Measurements from ENCODE around the gene SEMA5B. TPM values are rescaled to one million over a fixed set of nuclear protein-coding genes. Genes with fewer than 3 reads are reported as not detected.

The SEMA5B gene
- total RNA-seq, 1 donor from 2014 or later: 12.8 TPM

DNA sequence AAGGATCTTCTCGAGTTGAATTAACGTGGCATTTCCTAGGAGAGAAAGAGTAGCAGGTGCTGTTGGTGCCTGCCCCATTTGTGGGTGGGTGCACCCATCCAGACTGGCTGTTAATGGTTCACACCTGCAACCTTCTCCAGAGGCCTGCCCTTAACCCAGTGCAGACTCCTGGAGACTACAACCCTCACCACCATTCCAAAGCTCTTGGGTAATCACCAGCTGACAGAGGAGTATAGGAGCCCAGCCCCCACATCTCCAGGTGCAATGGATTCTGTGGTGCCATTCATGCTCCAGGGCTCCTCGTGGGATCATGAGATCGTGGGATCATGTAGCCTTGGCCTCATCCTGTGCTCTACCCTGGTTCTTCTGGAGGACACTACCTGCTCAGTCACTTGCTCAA lies 60.2 kb downstream of the SEMA5B start:
- Mint-ChIP-seq H3K4me1 (ENCODE audit: unreplicated experiment) (peaks cover 5% of the 10 kb centered on the region), H3K27me3 (peaks cover 41% of the 10 kb centered on the region), H3K27ac (no peak overlapping the region), H3K9me3 (no peaks in the 10 kb centered on the region), H3K36me3 (no peaks in the 10 kb centered on the region), H3K4me3 (no peak overlapping the region)
- no peak for DNase-seq (ENCODE audit: extremely low spot score, unreplicated experiment)
- TF ChIP-seq, protein P1, sequence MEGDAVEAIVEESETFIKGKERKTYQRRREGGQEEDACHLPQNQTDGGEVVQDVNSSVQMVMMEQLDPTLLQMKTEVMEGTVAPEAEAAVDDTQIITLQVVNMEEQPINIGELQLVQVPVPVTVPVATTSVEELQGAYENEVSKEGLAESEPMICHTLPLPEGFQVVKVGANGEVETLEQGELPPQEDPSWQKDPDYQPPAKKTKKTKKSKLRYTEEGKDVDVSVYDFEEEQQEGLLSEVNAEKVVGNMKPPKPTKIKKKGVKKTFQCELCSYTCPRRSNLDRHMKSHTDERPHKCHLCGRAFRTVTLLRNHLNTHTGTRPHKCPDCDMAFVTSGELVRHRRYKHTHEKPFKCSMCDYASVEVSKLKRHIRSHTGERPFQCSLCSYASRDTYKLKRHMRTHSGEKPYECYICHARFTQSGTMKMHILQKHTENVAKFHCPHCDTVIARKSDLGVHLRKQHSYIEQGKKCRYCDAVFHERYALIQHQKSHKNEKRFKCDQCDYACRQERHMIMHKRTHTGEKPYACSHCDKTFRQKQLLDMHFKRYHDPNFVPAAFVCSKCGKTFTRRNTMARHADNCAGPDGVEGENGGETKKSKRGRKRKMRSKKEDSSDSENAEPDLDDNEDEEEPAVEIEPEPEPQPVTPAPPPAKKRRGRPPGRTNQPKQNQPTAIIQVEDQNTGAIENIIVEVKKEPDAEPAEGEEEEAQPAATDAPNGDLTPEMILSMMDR (conservative IDR thresholded peaks at IDR 0.05): no peak

DNA sequence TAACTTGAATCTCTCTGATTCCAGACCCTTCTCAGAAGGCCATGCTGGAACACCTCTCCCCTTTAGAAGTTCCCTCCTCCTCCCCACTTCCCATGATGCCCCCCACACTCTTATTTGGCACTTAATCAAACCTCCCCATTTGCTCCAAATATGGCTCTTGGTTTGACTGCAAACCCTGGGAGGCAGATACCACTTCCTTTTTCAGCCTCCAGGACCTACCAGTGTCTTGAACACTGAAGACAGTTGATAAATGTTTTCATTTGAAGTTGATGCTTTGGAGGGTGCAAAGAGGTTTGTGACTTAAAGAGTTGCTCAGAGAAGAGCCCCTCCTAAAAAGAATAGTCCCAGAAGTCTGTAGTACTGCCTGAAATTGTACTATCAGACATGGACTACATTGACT lies 61.5 kb downstream of the SEMA5B start:
- TF ChIP-seq, protein P1 (conservative IDR thresholded peaks at IDR 0.05): no peak
- peaks cover 5% of the 10 kb centered on the region for H3K4me1 Mint-ChIP-seq (ENCODE audit: unreplicated experiment)
- no peak overlapping the region for H3K4me3 Mint-ChIP-seq
- H3K27me3 Mint-ChIP-seq: peaks cover 41% of the 10 kb centered on the region
- H3K27ac Mint-ChIP-seq: no peak overlapping the region
- no peaks in the 10 kb centered on the region for H3K9me3 Mint-ChIP-seq
- no peak for DNase-seq (ENCODE audit: extremely low spot score, unreplicated experiment)
- no peaks in the 10 kb centered on the region for H3K36me3 Mint-ChIP-seq

DNA sequence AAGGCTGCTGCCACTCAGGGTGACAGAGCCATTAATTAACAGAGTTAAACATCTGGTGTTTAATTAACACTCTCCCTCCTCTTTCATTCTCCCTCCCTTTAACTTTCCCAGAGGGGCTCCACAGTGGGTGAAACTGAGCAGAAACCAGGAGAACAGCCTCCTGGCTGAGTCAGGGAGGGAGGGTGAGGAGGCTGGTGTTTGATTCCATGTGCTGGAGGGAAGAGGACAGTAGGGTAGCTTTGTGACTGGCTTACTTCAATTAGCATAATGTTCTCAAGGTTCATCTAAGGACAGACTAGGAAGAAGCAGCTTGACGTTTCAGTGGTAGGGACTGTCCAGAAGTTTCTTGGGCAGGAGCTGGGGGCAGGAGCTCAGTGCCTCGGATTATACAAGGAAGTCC lies 62.8 kb downstream of the SEMA5B start:
- H3K27me3 Mint-ChIP-seq: peaks cover 38% of the 10 kb centered on the region
- TF ChIP-seq, protein P1 (conservative IDR thresholded peaks at IDR 0.05): no peak
- no peak overlapping the region for H3K27ac Mint-ChIP-seq
- peaks cover 5% of the 10 kb centered on the region for H3K4me1 Mint-ChIP-seq (ENCODE audit: unreplicated experiment)
- H3K4me3 Mint-ChIP-seq: no peak overlapping the region
- no peak for DNase-seq (ENCODE audit: extremely low spot score, unreplicated experiment)
- peaks cover 4% of the 10 kb centered on the region for H3K36me3 Mint-ChIP-seq
- no peaks in the 10 kb centered on the region for H3K9me3 Mint-ChIP-seq

DNA sequence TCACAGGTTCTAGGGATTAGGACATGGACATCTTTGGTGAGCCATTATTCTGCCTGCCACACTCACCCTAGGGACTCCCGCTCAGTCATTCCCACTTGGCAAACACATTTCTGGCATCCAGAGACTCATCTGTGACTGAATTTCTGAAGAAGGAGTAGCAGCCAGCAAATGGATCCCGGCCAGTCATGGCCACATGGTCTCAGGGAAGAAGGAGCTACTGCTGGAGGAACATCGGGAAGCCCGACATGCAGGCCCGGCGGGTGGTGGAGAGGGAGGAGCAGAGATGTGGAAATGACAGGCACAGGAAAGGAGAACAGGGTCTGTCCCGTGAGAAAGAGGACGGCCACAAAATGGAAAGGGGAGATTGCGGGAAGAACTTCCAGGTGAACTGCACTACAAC lies 65.4 kb downstream of the SEMA5B start:
- TF ChIP-seq, protein P1 (conservative IDR thresholded peaks at IDR 0.05): no peak
- Mint-ChIP-seq H3K36me3 (peaks cover 4% of the 10 kb centered on the region), H3K4me3 (no peak overlapping the region), H3K9me3 (no peaks in the 10 kb centered on the region), H3K27ac (no peak overlapping the region), H3K27me3 (peaks cover 33% of the 10 kb centered on the region), H3K4me1 (ENCODE audit: unreplicated experiment) (peaks cover 11% of the 10 kb centered on the region)
- DNase-seq (ENCODE audit: extremely low spot score, unreplicated experiment): no peak

DNA sequence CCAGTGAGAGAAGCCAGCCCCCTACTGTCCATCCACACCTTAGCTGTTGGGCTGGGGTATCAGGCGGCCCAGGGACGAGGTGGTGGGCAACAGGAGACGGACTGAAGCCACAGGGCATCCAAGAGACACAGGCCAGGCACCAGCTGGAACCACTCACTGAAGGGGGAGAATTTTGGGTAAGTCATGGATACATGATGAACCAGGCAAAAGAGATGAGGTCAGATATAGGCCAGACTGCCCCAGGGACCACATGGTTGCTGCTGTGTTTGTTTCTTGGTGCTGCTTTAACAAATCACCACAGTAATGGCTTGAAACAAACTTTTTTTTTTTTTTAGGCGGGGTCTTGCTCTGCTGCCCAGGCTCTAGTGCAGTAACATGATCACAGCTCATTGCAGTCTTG lies 66.4 kb downstream of the SEMA5B start:
- peaks cover 4% of the 10 kb centered on the region for H3K36me3 Mint-ChIP-seq
- H3K27ac Mint-ChIP-seq: no peak overlapping the region
- peaks cover 33% of the 10 kb centered on the region for H3K27me3 Mint-ChIP-seq
- H3K4me3 Mint-ChIP-seq: no peak overlapping the region
- no peak for DNase-seq (ENCODE audit: extremely low spot score, unreplicated experiment)
- H3K4me1 Mint-ChIP-seq (ENCODE audit: unreplicated experiment): peaks cover 21% of the 10 kb centered on the region
- TF ChIP-seq, protein P1 (conservative IDR thresholded peaks at IDR 0.05): no peak
- no peaks in the 10 kb centered on the region for H3K9me3 Mint-ChIP-seq

DNA sequence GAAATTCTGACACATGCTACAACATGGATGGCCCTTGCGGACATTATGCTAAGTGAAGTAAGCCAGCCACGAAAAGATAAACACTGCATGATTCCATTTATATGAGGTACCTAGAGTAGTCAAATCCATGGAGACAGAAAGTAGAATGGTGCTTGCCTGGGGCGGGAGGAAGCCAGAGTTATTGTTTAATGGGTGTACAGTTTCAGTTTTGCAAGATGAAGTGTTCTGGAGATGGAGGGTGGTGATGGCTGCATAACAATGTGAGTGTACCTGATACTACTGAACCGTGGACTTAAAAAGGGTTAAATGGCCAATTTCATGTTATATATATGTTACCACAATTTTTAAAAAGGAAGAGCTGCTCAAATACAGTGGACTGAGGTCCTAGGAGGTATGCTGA lies 66.9 kb downstream of the SEMA5B start:
- H3K27ac Mint-ChIP-seq: no peak overlapping the region
- H3K4me3 Mint-ChIP-seq: no peak overlapping the region
- peaks cover 33% of the 10 kb centered on the region for H3K27me3 Mint-ChIP-seq
- no peaks in the 10 kb centered on the region for H3K9me3 Mint-ChIP-seq
- peaks cover 4% of the 10 kb centered on the region for H3K36me3 Mint-ChIP-seq
- no peak for DNase-seq (ENCODE audit: extremely low spot score, unreplicated experiment)
- TF ChIP-seq, protein P1 (conservative IDR thresholded peaks at IDR 0.05): no peak
- H3K4me1 Mint-ChIP-seq (ENCODE audit: unreplicated experiment): peaks cover 22% of the 10 kb centered on the region

Data from type B pancreatic cell (in vitro differentiated cells).